Posterior cingulate gyrus (tissue), 11 donors: Measurements from ENCODE around the gene RPS13.
"Not testable (repeated sequence)": the region's sequence is repeated elsewhere in the genome, so short reads cannot be mapped to it uniquely, and the experiment has no call there.

ENCODE experiments used
- DNase-seq, 10 donors: peaks; one replicate each; pipeline versions ENCODE4 v3.0.0 to v3.0.0-alpha.2; 2020 to 2021; ENCODE audit warnings: mixed read lengths in 3 of 10
- intact Hi-C: fragments of 100-400 bp; cut with DNase I; formaldehyde crosslinking; loops from one replicate; pipeline ENCODE4 v1.15.1; 2023

RPS13 gene

DNA sequence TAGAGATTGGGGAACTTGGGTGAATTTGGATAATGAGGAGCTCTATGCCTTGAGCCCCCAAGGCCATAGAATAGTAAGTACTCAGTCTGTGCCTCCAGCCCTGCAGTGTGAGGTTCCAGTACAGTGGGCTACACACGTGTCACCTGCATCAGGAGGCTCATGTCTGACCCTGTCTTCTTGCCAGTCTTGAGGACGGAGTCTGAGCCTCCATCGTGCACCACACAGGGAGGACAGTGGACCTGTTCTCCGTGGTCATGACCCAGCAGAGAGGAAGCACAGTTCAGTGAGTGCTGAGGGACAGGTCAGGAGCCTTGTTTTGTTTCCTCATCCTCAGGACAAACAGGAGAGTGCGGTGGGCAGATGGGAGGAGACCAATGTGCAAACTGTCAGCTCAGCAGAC lies 30.8 kb downstream of the RPS13 start:
- intact Hi-C loops: no loop called here
- peak in 1 of 10 donors; percentile 62 for DNase-seq

DNA sequence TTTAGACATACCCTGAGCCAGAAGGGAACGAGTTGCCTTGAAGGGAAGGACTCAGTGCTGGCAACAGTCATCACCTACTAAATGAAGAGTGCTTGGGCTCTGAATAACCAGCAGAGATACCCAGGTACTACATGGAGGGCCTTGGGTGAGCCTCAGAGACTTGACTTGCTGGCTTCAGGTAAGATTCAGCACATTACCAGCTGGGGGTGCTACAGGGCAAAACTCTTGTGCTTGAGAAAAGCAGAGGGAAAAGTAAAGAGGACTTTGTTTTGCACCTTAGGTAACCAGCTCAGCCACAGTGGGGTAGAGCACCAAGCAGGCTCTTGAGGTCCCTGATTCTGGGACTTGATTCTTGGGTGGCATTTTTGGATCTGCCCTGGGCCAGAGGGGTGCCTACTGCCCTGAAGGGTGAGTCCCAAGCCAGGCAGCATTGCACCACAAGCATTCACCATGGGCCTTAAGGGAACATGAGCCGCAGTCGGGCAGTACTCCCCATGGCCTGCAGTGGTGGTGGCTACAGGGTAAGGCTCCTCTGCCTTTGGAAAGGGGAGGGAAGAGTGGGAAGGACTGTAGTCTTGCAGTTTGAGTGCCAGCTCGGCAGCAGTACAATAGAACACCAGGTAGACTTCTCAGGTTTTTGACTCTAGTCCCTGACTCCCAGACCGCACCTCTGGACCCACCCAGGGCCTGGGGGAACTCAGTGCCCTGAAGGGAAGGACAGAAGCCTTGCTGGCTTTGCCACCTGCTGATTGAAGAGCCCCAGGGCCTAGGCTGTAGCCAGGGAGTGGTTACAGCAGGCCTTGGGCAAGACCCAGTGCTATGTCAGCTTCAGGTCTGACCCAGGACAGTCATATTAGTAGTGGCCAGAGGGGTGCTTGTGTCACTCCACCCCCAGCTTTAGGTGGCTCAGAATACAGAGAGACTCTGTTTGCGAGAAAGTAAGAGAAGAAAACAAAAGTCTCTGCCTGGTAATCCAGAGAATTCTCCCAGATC lies 40.5 kb downstream of the RPS13 start:
- intact Hi-C loops: no loop called here
- DNase-seq: no peak

DNA sequence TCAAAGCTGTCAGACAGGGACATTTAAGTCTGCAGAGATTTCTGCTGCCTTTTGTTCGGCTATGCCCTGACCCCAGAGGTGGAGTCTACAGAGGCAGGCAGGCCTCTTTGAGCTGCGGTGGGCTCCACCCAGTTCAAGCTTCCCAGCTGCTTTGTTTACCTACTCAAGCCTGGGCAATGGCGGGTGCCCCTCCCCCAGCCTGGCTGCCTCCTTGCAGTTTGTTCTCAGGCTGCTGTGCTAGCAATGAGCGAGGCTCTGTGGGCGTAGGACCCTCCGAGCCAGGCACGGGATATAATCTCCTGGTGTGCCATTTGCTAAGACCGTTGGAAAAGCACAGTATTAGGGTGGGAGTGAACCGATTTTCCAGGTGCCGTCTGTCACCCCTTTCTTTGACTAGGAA lies 43.4 kb downstream of the RPS13 start:
- intact Hi-C loops: not testable (repeated sequence)
- peak in 1 of 10 donors; percentile 73 for DNase-seq

DNA sequence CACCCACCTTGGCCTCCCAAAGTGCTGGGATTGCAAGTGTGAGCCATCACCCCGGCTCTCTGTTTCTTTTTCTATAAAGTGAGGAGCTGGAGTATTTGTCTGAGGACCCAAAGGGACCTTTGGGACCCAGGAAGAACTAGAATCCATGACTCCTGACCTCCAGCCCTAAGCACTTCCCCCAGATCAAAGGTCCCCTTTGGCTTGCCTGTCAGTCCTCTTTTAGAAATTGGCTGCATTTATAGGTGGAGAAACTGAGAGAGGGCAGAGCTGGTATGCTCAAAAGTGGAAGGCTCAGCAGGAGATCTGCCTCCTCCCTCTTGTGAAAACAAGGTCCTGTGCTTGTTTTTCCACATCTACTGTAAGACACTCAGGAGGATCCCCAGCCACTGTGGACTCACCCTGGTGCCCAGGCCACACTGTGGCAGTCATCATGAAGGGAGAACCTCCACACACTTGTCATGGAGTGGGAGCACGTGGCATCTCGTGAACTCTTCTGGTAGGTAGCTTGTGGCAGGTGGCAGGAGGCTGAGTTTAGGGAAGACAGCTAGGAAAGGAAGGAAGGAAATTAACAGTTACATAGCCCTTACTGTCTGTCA lies 50.9 kb downstream of the RPS13 start:
- peak in 1 of 10 donors; percentile 57 for DNase-seq
- intact Hi-C loops: no loop called here

DNA sequence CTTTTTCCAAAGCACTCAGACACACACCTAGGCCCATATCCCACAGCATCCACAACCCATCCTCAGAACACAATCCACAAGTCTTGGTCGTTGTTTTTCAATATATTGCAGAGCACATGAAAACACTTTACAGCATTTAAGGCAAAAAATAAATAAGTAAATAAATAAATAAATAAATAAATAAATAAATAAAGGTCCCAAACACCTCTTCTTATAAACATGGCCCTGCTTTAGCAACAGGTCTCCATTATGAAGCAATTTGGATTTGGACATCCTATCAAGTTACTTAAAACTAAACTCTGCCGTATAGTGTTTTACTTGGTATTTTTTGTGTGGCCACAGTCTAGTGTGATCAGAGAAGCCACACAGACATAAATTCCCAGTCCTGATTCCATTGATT lies 52.5 kb downstream of the RPS13 start:
- intact Hi-C loops: no loop called here

More for the DNA sequence above, 52.5 kb downstream of the RPS13 start:
- no peak for DNase-seq
